Measurements from ENCODE around the gene NFAT5.

Gene NFAT5

GRCh38 chr16:69744363-69745231, 178.8 kb downstream of the NFAT5 start:
- DNase-seq = no peak

GRCh38 chr16:69745232-69745612, 179.5 kb downstream of the NFAT5 start:
- no peak for DNase-seq

GRCh38 chr16:69745959-69746358, 180.2 kb downstream of the NFAT5 start:
- no peak for DNase-seq

- no peak for DNase-seq
Measured at GRCh38 chr16:69747115-69747514, 181.3 kb downstream of the NFAT5 start.

- no peak for DNase-seq
Measured at GRCh38 chr16:69748694-69749345, 183.1 kb downstream of the NFAT5 start.

- DNase-seq = no peak
Measured at GRCh38 chr16:69754143-69754468, 188.3 kb downstream of the NFAT5 start.

Data from CD4-positive, alpha-beta T cell treated with Interleukin-15 for 1 hour (primary cell).